ENCODE data around the gene BNIP3. TPM values are rescaled to one million over a fixed set of nuclear protein-coding genes. Genes with fewer than 3 reads are reported as not detected.

The BNIP3 gene
- polyA plus RNA-seq, 1 experiment, result 73.5 TPM

DNA sequence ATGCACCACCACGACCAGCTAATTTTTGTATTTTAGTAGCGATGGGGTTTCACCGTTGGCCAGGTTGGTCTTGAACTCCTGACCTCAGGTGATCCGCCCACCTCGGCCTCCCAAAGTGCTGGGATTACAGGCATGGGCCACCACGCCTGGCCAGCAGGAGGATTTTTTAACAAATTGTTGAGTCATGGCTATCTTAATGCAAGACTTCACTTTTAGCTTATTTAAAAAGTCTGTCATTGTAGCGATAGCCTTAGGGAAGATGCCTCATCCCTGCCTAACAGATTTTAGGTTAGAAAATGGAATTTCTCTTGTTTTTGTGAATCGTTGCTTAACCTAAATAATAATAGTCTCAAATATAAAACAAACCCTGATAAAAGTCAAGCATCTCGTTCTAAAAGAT lies 45.4 kb downstream of the BNIP3 start:
- no peak overlapping the region for H3K4me3 ChIP-seq (ENCODE audit: low read depth, low read length)
- no peak for DNase-seq (ENCODE audit: low read depth, low spot score)
- TF ChIP-seq CTCF (IDR thresholded peaks at IDR 0.05; ENCODE audit: low read depth, low read length), result no peak
- CTCF ChIA-PET, result interaction anchor here (1.0 to 1.5 kb wide), 2 partner anchors 9 to 51 kb away, joined by 3 to 4 read pairs; no protein-coding TSS in a partner anchor
- H3K9me3 ChIP-seq (ENCODE audit: control insufficient read depth, insufficient read depth, low read length), result peaks cover 7% of the 10 kb centered on the region; the same call in 1 of the 2 replicates
- H3K27me3 ChIP-seq (ENCODE audit: control insufficient read depth, insufficient read depth, low read length), result no peaks in the 10 kb centered on the region
- no peak overlapping the region for H3K27ac ChIP-seq (ENCODE audit: low read depth, low read length)
- POLR2A ChIA-PET, result no interaction called here

DNA sequence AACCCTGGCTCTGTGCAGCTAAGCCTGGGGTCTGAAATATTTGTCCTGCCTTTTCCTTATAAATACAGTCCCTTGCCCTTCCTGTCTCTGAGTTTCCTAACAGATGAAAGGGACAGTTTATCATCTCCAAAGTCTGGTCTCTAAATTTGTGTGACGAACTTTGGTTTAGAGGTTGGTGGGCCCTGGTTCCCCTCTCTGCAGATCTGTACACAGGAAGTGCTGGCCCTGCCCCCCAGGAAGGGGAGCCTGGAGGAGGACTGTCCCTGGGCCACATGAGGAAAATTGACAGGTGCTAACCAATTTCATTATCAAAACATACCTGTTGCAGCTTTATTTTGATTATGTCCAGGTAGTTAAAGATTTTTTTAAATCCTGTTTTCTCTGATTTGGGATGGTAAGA lies 46.5 kb downstream of the BNIP3 start:
- Histone ChIP-seq H3K9me3 (ENCODE audit: control insufficient read depth, insufficient read depth, low read length) (peaks cover 7% of the 10 kb centered on the region; the same call in 1 of the 2 replicates), H3K27me3 (ENCODE audit: control insufficient read depth, insufficient read depth, low read length) (no peaks in the 10 kb centered on the region), H3K4me3 (ENCODE audit: low read depth, low read length) (no peak overlapping the region), H3K27ac (ENCODE audit: low read depth, low read length) (no peak overlapping the region)
- ChIA-PET CTCF (interaction anchor here (1.0 kb wide), 1 partner anchor 88 kb away, joined by 3 read pairs; no protein-coding TSS in a partner anchor), POLR2A (no interaction called here)
- TF ChIP-seq CTCF (IDR thresholded peaks at IDR 0.05; ENCODE audit: low read depth, low read length), result no peak
- no peak for DNase-seq (ENCODE audit: low read depth, low spot score)

DNA sequence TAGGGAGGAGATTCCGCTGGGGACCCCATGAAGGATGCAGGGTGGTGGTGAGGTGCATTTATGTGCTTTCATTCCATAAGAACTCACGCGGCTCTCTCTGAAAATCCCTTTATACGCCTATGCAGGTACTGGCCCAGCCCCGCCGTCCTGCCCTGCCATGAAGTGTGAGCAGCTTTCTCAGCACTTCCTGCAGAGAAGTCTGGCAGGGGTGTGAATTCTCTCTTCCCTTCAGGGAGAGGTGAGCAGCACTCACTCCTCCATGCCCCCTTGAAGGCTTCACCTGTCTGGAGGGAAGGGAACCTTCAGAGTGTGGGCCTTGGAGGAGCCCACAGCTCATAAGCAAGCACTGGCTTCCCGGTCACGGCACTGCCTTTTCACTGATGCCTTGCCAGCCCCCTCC lies 47.0 kb downstream of the BNIP3 start:
- CTCF ChIA-PET, result interaction anchor here (1.0 kb wide), 1 partner anchor 88 kb away, joined by 3 read pairs; no protein-coding TSS in a partner anchor

GRCh38 chr10:131933696-131934086 lies 48.0 kb downstream of the BNIP3 start:
- POLR2A ChIA-PET, result no interaction called here

More for the DNA sequence above, 47.0 kb downstream of the BNIP3 start:
- Histone ChIP-seq H3K4me3 (ENCODE audit: low read depth, low read length) (no peak overlapping the region), H3K9me3 (ENCODE audit: control insufficient read depth, insufficient read depth, low read length) (peaks cover 7% of the 10 kb centered on the region; the same call in 1 of the 2 replicates), H3K27ac (ENCODE audit: low read depth, low read length) (no peak overlapping the region), H3K27me3 (ENCODE audit: control insufficient read depth, insufficient read depth, low read length) (no peaks in the 10 kb centered on the region)
- POLR2A ChIA-PET, result no interaction called here
- DNase-seq (ENCODE audit: low read depth, low spot score), result no peak
- TF ChIP-seq CTCF (IDR thresholded peaks at IDR 0.05; ENCODE audit: low read depth, low read length), result no peak

More at GRCh38 chr10:131933696-131934086, 48.0 kb downstream of the BNIP3 start:
- no peak for TF ChIP-seq CTCF (IDR thresholded peaks at IDR 0.05; ENCODE audit: low read depth, low read length)
- CTCF ChIA-PET, result no interaction called here
- no peak overlapping the region for H3K27ac ChIP-seq (ENCODE audit: low read depth, low read length)
- H3K27me3 ChIP-seq (ENCODE audit: control insufficient read depth, insufficient read depth, low read length), result no peaks in the 10 kb centered on the region
- DNase-seq (ENCODE audit: low read depth, low spot score), result no peak
- peaks cover 7% of the 10 kb centered on the region; the same call in 1 of the 2 replicates for H3K9me3 ChIP-seq (ENCODE audit: control insufficient read depth, insufficient read depth, low read length)
- H3K4me3 ChIP-seq (ENCODE audit: low read depth, low read length), result no peak overlapping the region

Measured in AG04450 (cell line).